GM21825 (cell line): Measurements from ENCODE around the gene RALY.

ENCODE experiments used
- ATAC-seq: cut with Tn5 transposase; IDR thresholded peaks from one replicate; pipeline ENCODE4 v1.9.1; 2021; ENCODE audit warnings: mild to moderate bottlenecking, moderate library complexity; ENCODE audit not compliant: unreplicated experiment

Gene RALY

DNA sequence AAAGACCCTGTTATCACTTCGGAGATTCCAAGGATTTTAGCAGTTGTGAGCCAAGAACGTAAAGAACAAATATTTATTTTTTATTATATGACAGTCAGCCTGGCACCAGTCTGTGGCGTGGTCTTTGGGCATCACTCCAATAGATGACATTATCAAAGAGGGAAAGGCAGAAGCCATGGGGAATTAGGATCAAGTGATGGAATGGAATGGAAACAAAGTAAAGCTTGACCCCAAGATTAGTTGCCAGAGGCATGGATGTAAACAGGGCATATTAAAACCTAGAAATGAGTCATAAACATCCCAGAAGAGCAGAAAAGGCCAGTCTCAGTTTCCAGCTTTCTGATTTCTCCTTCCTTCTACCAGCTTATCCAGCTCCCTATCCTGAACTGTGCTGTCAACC is 106.9 kb downstream of the RALY start:
- ATAC-seq = no peak

DNA sequence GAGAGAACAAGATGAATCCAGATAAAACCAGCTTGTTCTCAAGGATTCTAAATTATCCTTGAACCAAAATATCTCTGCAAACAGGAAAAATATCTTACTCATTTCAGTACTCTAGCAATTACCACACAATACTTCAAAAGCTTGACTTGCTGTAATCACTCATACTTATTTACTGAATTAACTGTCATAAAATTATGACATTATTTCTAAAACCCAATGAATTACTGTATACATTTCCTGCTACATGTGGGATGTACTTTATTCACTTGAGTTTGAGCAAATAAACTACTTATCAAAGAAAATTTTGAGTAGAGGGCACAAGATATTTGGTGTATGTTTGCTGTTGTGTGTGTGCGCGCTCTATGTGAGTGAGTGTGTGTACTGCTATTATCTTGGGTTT is 108.6 kb downstream of the RALY start:
- ATAC-seq = no peak

DNA sequence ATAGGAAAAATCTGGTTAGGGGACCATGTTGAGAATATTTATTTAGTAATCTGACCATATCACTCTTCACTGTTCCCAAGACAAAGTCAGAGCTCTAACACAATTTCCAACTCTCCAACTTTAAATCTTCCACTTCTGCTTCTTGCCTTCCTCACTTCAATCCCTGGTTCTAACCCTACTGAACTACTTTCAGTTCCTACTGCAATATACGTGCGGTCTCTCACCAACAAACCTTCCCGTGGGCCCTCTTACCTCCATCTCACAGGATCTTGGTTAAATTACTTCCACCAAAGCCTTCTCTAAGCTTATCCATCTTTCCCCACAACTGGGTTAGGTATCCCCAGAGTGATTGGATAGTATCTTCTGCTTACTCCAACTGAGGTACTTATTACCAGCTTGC is 110.3 kb downstream of the RALY start:
- no peak for ATAC-seq

DNA sequence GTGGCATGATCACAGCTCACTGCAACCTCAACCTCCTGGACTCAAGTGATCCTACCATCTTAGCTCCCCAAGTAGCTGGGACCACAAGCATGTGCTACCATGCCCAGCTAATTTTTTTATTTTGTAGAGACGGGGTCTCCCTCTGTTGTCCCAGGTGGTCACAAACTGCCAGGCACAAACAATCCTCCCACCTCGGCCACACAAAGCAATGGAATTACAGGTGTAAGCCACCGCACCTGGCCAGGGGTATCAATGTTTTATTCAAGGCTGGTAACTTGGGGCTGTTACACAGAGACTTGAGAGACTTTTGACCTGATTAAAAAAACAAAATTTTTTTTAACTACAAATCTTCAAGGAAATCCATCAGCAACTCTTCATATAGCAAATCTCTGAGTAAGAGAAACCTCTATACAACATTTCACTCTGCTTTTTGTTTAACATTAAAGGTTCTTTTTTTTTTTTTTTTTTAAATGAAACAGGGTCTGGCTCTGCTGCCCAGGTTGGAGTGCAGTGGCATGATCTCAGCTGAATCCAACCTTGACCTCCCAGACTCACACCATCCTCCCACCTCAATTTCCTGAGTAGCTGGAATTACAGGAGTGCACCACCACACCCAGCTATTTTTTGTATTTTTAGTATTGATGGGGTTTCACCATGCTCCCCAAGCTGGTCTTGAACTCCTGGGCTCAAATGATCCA is 112.4 kb downstream of the RALY start:
- ATAC-seq = no peak

DNA sequence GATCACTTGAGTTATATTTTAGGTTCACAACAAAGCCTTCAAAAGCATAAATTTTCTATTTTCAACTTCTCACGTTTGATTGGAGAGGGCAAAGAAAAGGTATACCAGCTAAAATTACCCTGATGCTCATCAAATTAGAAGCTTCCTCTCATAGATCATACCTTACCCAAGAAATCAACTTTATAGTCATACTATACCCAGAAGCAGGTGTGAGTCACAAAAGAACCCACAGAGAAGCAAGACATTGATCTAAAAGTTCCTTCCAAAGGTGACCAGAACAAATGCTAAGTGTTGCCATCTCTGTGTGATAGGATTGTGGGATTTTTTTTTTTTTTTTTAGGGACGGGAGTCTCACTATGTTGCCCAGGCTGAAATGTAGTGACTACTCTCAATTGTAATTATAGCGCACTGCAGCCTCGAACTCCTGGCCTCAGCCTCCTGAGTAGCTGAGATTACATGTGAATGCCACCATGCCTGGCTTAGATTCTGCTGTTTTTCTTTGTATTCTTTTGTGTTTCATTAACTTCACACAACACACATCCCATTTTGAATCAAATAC is 115.0 kb downstream of the RALY start:
- no peak for ATAC-seq

DNA sequence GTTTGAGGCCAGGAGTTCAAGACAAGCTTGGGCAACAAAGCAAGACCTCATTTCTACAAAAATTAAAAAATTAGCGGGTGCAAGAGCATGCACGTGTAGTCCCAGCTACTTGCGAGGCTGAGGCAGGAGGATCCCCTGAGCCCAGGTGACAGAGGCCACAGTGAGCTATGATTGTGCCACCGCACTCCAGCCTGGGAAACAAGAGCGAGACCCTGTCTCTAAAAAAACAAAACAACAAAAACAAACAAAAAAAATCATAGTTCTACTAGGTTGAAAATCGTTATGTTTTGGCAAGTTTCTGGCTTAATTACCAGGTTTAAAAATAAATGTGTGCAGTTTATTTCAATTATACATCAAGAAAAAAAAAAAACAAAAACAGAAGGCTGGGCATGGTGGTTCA is 115.7 kb downstream of the RALY start:
- ATAC-seq = no peak

DNA sequence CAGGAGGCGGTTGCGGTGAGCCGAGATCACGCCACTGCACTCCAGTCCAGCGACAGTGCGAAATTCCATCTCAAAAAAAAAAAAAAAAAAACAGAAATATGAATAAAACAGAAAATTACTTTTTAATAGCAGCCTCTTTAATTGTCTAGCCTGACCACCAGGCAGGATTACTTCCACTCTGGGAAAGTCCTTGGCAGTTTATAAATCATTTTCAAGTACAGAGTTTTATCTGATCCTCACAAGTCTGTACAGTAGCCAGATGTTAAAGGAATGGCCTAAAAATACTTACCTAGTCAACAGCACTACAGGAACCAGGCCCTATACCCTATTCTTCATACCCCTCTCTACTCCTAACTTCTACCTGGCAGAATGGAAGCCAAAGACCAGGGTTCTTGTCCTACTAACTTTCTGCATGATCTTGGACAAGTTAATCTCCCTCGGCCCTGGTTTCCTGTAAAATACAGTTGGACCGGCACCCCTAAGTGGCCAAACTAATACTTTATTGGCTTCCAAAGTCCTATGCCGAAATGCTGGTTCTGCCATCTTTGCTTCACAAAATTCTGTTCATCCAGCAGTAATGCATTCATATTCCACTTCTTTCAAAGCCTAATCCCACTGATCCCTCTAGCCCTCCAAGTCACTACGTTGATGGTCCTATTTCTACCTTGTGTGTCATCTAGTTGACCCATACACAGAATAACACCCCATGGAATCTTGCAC is 116.5 kb downstream of the RALY start:
- no peak for ATAC-seq

DNA sequence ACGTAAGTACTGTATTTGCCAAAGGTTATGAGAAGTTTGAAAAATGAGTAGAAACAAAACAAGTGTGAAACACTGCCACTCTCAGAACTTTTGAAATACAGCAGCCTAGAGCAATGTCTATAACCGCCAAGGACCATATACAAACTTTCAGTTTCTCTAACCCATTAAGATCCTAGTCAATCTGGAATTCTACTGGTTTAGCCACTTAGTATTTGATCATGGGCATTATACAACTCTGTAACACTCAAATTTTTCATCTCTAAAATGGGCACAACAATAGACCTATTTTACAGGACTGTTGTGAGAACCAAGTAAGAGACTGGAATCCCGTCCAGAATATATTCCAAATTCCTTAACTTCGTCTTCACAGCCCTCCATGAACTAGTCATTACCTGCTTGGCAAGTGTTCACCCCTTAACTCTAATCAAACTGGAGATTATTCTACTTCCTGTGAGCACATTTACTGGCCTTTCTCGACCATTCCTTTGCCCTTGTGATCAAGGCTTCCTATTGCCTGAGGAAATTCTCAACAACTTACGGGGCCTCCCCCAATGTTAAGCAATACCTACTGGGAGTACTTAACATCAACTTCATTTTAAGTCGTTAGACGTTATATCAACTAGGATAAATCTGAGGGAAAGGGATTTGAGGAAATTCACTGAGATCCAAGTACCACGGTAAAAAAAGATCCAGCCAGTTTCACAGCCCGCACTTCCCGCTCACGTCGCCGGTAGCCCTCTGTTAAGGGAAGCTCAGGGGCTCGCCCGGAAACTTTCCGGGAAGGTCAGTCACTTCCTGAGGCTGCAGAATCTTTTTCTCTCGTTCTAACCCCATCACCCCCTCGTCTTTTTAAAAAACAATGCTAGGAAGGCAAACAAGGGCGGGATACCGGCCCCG is 117.3 kb downstream of the RALY start:
- ATAC-seq = no peak

DNA sequence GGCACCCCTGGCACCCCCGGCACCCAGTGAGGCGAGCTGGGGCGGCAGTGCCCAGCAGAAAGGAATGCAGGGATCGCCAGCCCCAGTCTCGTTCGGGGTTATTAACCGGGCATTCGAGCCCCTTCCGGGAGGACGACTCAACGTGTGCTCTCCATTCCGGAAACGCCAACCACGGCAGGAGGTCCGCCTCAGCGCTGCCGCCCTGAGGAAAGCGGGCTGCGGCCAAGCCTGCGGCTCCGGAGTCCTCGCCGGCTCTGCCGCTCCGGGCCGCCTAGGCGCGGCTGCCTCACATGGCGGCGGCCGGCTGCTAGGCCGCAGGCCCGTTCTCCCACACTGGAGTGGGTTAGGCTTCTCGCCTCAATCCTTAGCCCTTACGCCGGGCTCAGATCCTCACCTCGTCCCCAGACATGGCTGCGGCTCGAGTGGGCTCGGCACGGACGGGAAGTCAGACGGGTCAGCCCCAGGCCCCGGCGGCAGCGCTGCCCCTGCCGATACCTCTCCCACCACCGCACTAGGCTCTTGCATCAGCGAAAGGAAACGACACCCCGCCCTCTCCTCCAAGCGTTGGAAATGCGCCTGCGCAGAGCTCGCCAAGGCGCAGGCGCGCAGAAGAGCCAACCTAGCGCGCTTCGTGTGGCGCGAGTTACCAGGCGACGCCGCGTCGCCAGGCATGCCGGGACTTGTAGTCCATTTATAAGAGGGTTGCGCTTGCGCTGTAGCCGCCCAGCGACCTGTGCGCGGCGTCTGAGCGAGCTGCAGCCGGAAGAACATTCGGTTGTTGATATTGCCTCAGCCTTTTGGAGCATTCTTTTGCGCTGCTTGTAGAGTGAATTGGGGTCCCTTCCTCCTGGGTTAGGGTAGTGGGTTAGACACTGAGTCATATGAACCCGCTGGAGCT is 118.2 kb downstream of the RALY start, which contains the start of gene EIF2S2:
TSS of gene EIF2S2 (minus strand) at position 542 of the 898 bp plus-strand sequence. CDS start at position 409, 133 bp downstream.
- ATAC-seq = peak; percentile 84

DNA sequence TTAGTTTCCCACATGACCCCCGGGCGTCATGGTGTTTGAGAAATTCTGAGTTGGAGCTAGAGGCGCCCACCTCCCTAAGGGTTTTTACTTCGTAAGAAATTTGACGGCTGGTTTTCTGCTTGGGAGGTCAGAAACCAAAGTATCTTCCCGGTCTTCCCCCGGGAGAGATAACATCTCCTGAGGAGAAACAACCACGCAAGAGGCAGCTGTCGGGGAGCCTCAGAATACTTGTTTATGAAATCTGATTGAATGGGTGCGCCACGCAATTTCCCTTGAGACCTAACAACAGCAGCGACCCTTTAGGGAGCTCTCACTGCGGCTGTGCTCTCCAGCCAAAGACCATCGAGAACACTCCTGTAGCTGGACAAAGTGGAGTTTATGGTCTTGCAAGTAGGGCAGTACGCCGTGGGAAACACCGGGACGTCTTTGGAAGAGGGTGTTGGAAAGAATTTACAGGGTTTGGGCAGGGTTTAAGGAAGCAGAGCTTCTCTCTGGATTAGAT is 118.9 kb downstream of the RALY start:
- peak; percentile 1 for ATAC-seq

DNA sequence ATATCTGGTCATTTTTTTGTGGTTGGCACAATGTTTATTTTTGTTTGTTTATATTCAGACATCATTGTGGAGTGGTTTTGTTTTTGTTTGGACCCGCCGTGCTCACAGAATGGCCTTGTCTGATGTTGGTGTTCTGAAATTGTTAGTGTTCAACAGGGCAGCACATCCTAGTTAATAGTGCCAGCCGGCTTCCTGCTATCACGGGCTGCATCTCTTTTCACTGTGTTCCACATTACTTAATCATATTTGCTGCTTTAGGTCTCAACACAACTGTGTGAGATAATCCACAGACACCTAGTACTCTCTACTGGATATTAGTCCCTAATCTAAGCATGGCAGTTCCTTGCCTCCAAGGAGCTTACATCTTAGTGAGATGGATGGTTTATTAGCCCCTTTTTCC is 121.1 kb downstream of the RALY start:
- ATAC-seq = no peak

DNA sequence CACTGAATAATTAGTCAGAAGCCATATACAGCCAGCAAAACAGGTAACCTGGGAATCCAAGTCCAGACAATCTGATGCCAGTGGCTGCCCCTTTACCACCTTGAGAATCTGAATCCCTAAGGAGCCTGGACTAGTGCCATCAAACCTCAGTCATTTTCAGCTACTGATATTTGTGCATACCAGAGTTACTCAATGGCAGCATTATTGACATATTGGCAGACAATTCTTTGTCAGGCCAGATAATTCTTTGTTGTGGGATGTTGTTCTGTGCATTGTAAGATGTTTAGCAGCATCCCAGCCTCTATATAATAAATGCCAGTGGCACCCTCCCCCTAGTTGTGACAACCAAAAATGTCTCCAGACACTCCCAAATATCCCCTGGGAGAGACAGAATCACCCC is 121.5 kb downstream of the RALY start:
- no peak for ATAC-seq

DNA sequence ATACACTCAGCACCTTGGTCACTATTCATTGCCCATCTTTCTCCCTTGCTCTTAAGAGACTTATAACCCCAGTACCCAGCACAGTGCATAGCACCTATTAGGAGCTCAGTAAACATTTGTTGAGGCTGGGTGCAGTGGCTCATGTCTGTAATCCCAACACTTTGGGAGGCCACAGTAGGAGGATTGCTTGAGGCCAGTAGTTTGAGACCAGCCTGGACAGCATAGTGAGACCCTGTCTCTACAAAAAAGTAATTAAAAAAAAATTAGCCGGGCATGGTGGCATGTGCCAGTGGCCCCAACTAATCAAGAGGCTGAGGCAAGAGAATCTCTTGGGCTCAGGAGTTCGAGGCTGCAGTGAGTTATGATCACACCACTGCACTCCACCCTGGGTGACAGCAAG is 126.5 kb downstream of the RALY start:
- ATAC-seq = no peak

DNA sequence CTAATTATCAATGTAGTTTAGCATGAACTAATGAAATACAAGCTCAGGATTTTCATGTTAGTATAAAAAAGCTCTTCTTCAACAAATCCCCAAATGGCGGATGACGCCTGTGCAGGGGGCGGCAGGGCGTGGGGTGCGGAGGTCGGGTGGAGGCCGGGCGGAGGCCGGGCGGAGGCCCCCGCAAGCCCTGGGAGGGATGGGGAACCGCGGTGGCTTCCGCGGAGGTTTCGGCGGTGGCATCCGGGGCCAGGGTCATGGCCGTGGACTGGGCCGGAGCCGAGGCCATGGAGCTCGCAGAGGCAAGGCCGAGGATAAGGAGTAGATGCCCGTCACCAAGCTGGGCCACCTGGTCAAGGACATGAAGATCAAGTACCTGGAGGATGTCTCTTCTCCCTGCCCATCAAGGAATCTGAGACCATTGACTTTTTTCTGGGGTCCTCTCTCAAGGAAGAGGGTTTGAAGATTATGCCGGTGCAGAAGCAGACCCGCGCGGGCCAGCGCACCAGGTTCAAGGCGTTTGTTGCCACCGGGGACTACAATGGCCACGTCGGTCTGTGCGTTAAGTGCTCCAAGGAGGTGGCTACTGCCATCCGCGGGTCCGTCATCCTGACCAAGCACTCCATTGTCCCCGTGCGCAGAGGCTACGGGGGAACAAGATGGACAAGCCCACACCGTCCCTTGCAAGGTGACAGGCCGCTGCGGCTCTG is 128.7 kb downstream of the RALY start:
- no peak for ATAC-seq

DNA sequence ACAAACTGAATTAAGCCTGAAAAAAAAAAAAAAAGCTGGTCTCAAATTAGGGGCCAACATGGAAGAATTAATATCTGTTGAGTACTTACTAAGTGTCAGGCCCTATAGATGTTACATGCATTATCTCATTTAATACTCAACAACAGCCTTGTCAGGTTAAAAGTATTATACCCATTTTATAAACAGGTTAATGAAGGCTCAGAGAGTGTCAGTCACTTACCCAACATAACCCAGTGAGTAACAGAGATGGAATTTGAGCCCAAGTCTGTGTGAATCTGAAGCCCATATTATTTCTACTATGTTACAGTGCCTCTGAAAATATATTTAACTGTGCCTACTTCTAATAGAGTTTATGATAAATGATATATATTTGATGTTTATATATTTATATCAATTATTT is 129.6 kb downstream of the RALY start:
- no peak for ATAC-seq

DNA sequence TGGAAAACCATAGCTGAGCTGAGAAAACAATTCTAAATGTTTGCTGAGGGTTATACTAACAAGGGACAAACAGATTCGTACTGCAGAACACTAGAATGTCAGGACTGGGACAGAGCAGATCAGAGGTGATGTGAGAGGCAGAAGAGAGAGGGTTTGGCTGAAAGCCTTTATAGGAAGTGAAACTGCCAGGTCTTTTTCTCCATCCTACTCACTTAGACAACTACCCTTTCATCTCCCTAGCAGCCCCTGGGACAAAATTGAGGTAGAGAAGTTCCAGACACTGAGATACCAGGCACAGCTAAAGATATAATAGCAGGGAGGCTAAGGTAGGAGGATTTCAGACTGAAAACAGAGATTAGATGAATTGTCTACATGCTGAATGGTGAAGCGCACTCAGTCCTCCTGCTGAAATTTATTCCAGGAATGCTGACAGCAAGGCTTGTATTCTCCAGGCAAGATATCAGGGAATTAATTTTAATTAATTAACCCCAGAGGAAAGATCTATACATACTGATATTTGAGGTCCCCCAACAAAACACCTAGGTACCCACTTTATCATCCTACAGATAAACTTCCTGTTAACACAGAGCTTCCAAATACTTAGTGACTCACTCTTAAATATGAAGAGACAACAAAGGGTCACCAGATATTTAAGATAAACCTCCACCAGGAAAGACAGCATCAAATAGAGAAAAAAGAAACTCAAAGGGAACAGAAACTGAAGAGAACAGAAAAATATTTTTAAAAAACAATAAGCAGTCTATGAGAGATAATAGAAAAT is 130.9 kb downstream of the RALY start:
- ATAC-seq = no peak

DNA sequence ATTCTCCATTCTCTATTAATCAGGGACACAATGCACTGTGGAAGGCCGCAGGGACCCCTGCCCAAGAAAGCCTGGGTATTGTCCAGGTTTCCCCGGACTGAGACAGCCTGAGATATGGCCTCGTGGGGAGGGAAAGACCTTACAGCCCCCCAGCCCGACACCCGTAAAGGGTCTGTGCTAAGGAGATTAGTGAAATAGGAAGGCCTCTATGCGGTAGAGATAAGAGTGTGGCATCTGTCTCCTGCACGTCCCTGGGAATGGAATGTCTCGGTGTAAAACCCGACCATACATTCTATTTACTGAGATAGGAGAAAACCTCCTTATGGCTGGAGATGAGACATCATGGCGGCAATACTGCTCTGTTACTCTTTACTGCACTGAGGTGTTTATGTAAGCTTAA is 134.1 kb downstream of the RALY start:
- ATAC-seq = no peak

DNA sequence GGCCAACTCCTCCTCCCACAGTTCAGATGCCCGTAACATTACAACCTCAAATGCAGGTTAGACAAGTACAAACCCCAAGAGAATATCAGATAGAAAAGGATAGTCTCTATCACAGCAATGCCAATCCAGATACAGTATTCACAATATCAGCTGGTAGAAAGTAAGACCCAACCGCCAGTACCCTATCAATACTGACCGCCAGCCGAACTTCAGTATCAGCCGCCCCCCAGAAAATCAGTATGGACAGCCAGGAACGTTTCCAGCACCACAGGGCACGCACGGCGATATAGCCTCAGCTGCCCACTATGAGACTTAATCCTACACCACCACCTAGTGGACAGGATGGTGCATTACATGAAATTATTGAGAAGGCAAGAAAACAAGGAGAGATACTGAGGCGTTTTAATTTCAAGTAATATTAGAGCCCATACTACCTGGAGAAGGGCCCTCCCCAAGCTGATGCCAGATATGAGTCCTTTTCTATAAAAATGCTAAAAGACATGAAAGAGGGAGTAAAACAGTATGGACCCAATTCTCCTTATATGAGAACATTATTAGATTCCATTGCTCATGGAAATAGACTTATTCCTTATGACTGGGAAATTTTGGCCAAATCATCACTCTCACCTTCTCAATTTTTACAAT is 135.9 kb downstream of the RALY start:
- no peak for ATAC-seq
